Hematopoietic multipotent progenitor cell treated with erythropoietin and hydrocortisone succinate and interleukin-3 and kit ligand, for 4 days (in vitro differentiated cells): ENCODE measurements around the gene RUBCN.

ENCODE experiments used
- DNase-seq: peaks from one replicate; pipeline ENCODE4 v3.0.0-alpha.2; 2015

Gene RUBCN

GRCh38 chr3:197736491-197737318, at the start of gene RUBCN:
RUBCN (minus strand) TSS chr3:197736904; CDS start chr3:197736719, 185 bp downstream.
- DNase-seq: peak; percentile 99

DNA sequence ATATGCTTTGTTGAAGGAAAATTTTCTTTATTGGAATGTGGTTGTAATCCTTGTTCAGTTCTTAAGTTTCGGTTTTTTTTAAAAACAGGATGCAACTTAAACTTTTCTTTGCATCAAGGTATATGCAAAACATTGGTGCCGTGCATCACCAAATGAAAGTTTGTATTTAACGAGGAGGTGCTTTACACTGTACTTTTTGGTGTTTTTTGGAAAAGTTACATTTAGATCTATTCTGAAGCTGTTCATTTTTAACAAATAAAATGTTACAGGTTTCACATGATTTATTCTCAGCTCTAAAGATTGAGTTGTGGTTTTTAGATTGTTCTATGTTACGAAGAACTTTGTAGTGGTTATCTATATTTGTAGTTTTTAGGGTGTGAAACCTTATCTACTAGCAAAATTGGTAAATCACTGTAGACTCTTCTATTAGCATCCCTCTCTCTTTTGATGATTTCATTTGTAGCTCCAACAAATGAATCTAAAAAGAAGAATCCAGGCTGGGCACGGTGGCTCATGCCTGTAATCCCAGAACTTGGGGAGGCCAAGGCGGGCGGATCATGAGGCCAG, 47.4 kb upstream of the RUBCN start:
- DNase-seq: no peak

DNA sequence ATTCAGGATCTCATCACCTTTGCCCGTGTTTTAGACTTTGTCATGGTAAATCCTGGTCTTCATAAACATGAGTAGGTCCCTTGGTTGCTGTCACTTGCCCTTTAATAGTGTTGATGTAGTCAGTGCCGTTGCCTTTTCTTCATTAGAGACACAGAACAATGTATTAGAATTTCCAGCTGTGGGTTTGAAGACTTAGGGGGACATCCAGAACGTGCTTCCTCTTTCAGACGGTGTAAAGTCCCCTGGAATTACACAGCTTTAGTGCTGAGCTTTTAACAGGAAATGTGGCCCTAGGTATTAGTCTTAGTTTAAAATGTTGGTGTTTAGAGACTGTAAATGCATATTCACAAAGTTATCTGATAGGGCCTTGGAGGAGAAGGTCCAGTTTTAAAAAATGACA, 45.5 kb upstream of the RUBCN start:
- no peak for DNase-seq

- no peak for DNase-seq
Observed at GRCh38 chr3:197775317-197775716, 38.6 kb upstream of the RUBCN start.

GRCh38 chr3:197761784-197762183, 25.1 kb upstream of the RUBCN start:
- DNase-seq: no peak

DNA sequence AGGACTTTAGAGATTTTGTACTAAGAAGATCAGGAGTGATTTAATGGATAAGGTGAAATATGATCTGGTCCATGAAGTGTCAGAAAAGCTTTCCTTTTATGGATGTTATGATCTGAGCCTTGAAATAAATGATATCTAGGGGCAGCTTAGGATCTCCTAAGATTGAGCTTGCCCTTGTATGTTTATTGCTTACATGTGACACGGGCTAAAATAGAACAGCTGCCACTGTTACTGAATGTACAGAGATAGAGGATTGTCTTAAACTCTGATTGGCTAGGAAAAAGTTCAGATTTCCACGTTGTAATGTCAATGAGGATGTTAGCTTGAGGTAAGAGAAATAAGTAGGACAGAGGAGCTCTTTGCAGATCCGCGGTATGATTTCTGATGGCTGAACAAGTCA, 21.8 kb upstream of the RUBCN start:
- DNase-seq: no peak

DNA sequence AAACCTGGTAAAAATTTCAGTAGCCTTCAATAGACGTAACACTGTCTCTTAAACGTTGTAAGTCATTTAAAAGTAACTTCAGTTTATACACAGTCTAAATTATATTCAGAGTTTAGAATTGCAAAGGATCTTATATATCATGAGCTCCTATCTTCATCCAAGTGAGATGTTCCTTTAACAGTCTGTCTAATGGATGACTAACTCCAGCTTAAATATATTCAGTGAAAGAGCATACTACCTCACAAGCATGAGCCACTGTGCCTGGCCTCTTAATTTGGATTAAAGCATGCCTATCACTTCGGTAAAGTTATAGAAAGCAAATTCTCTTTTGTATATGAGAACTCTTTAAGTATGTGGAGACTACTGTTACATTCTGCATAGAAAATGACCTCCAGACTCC, 20.0 kb upstream of the RUBCN start:
- DNase-seq: no peak

DNA sequence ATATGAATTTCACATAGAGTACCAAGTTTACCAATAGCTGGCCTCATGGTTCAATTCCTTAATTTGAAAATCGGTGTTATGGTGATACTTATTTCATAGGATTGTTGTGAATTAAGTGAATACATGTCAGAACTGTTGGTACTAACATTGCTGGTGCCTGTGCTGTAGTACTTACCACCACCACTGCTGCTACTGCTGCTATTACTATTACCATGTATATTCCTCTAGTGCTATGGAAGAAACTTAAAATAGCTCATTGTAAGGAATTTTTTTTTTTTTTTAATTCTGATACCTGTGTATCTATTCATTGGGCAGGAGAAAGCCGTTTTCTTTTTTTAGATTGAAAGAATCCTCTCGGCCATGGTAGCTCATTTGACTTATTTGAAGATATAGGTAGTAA, 16.6 kb upstream of the RUBCN start:
- peak; percentile 39 for DNase-seq

DNA sequence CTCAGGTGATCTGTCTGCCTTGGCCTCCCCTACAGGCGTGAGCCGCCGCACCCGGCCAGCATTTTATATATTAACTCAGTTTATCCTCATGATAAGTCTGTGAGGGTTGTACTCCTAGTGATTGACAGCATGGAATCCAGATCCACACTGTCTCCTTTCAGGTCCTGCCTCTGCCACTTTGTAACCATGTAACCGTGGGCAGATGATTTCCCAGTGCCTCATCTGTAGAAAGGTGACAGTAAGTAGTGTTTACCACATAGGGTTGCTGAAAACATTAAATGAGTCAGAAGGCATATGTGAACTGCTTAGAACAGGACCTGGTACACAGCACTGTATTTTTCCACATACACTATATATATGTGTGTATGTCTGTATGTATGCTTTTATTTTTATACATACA, 15.4 kb upstream of the RUBCN start:
- DNase-seq: no peak

DNA sequence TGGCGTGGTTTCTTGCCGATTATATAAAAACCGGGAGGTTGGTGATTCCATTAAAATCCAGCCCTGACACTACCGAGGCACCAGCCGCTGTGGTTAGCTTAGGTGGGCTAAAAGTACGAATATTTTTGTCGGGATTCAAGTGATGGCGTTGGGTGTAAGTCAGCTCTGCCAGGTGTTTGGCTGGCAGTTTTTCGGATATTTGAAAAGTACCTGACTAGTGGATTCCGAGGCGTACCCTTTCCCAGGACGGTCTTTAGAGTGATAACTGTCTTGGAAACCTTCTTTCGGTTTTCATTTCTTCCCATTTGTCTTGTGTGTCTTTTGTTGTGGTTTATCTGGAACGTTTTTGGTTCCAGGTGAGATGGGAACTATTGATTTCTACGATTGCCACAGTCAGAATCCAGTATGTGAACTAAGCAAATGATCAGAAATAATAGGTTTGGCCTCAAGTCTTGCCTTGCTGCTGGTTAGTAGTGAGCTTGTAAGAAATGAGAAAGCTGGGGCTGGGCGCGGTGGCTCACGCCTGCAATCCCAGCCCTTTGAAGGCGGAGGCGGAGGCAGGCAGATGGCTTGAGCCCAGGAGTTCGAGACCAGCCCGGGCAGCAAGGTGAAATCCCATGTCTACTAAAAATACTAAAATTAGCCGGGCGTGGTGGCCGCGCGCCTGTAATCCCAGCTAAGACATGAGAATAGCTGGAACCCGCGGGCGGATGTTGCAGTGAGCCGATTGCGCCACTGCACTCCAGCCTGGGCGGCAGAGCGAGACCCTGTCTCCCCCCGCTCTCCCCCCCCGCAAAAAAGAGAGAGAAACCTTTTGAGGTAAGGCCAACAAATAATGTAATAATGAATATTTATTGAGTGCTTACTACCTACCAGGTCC, 14.4 kb upstream of the RUBCN start:
- DNase-seq: peak; percentile 57

- DNase-seq: peak; percentile 89
Observed at GRCh38 chr3:197750396-197750831, 13.7 kb upstream of the RUBCN start.

DNA sequence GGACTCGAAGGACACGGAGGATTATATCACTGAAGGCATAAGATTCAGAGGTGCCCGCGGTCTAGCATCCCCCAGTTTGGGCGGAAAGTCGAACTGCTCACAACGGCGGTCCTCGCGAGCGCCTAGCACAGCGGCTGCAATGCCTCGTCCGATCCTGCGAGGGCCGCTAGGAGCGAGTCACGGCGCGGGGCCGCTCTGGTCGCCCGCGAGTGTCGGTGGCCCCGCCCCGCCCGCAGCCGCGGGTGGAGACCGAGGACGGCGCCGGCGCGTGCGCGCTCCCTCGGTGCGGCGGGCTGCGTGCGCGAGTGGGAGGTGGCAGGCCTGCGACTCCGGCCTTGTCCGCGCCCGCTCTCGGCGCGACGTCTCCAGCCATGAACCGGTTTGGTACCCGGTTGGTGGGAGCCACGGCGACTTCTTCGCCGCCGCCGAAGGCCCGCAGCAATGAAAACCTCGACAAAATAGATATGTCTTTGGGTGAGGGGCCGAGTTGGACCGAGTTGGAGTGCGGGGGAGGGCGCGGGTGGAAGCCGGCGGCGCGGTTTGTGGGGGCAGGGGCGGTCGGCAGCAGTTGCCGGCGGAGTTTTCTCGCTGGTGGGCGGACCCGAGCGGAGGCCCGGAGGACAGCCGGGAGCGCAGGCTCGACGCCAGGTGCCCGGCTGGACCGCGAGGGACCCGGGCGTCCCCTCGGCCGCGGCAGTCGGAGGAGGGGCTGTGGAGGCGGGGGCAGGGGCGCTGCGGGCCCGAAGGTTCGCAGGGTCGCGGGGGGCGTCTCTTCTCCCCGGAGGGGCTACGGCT, 13.1 kb upstream of the RUBCN start, which contains the start of gene FYTTD1:
Gene FYTTD1 (plus strand): TSS at position 283 of the 795 bp plus-strand sequence. CDS start 89 bp downstream, at position 372.
- peak; percentile 95 for DNase-seq

GRCh38 chr3:197749315-197749600, 12.6 kb upstream of the RUBCN start:
- DNase-seq: no peak

GRCh38 chr3:197748597-197749314, 12.1 kb upstream of the RUBCN start:
- no peak for DNase-seq

GRCh38 chr3:197746801-197747237, 10.1 kb upstream of the RUBCN start:
- peak; percentile 12 for DNase-seq

DNA sequence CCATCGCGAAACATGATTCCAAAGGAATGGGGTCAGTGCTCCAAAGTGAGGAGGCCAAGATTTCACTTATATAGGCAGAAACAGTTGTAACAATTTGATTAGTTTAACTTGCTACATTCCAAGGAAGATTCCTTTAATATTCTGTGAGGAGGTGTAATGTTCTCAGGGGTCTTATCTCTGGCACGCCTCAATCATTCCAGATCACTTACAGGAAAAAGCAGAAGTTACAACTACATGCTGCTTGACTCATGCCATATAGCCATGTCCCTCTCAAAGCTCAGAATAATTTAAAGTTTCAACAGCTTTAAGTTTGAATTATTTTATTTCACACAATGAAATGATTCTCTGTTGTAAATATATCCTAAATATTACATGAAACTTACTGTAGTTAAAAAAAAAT, 9.5 kb upstream of the RUBCN start:
- peak; percentile 50 for DNase-seq

DNA sequence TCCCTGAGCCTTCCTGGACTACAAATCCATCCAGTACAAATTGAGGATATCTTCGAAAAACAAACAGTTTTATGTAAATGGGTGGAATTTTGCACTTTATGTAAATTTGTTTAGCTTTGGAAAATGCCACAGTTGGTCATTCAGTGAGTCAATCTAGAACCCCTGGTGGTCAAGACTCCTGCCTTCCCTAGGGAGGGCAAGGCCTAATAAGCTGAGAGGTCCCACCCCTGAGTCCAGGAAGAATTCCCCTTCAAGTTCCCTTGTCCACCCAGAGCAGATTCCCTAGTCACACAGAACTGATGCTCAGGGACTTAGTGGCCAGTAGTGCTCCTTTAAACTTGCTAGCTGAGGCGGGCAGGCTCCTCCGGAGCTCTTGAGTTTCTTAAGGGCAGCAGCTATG, 6.1 kb upstream of the RUBCN start:
- no peak for DNase-seq

DNA sequence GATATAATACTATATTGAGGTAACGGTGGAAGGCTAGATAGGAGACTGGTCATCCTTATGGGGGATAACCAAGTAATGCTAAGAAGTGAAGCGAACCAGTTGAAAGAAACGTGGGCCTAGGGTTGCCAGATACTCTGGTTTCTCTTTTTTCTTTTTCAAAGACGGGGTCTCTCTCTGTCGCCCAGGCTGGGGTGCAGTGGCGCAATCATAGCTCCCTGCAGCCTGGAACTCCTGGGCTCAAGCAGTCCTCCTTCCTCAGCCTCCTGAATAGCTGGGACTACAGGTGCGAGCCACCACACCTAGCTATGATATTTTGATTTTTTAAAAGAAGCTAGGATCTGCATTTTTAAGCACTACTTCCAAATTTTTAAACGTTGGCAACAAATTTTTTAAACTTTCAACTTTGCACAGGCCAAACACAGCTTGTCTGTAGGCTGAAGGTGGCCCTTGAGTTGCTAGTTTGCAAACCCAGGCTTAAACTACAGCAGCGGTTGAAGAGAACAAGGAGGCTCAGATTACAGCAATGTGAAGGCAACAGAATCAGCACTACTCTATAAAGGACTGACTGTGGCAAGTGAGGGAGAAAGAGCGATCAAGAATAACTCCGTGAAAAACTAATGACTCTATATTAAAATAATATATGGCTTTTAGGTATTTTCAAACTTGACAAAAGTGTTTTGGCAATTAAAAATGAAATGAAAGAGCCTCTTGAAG, 1.2 kb upstream of the RUBCN start:
- no peak for DNase-seq

DNA sequence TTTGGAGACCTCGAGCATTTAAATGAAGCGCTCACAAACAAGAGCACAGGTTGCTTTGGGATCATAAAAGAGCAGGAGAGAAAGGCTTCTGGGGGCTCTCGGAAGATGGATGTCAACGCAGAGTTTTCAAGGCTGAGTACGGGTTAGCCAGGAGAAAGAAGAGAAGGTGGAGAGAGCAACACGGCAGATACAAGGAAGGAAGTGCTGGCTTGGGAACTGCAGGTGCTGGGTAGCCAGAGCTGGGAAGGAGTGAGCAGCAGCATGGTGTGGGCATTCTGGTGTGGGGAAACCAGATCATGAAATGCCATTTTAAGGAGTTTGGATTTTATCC, 580 bp upstream of the RUBCN start:
- DNase-seq: no peak

DNA sequence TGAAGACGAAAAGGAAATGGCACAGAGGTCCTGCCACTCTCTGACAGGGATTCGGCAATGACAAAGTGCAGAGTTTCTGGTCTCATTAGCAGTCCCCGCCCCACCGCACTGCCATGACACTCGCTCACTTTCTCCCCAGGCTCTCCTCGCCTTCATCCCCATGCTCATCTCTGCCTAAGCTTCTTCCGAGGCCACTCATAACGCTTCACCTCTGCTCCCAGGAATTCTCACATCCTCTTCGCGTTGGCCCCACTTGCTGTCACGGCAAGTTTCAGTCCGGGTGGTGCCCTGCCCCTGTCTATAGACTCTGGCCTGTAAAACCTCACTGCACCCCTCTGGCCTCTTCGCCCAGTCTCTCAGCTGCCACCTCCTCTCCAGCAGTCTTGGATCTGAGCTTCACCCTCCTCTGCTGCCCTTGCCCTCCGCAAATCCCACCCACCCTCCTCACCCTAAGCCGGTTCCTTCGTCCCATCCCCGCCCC, 654 bp downstream of the RUBCN start:
- DNase-seq: peak; percentile 59

- DNase-seq: peak; percentile 68
Observed at GRCh38 chr3:197734667-197735318, 1.9 kb downstream of the RUBCN start.
